Measurements from ENCODE around the gene LCN12. TPM values are rescaled to one million over a fixed set of nuclear protein-coding genes. Genes with fewer than 3 reads are reported as not detected.

The LCN12 gene
- total RNA-seq, 2 experiments from 2014 or later: 1.3 to 2.1 TPM

DNA sequence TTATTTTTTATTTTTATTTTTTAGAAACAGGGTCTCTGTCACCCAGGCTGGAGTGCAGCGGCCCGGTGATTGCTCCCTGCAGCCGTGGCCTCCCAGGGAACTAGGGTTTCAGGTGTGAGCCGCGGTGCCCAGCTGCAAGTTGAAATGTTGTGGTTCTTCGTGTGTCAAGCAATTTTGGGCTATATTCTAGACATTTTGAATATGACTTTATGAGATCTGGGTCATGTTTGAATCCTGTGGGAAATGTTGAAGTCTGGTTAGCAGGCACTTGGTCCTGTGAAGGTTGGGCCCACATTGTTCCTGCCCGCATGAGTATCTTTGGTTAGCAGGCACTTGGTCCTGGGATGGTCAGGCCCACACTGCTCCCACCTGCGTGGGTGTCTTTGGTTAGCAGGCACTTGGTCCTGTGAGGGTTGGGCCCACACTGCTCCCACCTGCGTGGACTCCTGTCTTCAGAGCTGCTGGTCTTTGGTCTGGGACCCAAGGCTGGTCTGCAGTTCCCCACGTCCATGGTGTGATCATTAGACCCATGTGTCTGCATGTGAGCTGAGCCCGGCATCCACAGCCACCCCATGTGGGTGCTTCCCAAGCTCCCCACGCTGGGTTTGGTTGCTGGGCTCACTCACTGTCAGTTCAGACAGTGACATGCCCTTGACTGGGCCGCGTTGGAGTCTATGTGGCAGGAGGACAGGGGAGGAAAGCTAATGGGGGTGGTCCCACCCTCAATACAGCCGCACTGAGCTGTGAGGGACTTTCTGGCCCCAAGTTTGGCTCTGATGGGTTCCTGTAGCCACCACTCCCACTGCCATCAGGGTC is 14.7 kb upstream of the LCN12 start:
- no peaks in the 10 kb centered on the region for H3K4me1 Mint-ChIP-seq (ENCODE audit: low read depth)
- intact Hi-C loops (cut with micrococcal nuclease): no loop called here
- no peak overlapping the region for H3K4me3 Mint-ChIP-seq
- DNase-seq: no peak
- H3K36me3 Mint-ChIP-seq (ENCODE audit: low read depth): peaks cover 29% of the 10 kb centered on the region
- ATAC-seq: no peak
- ChIA-PET CTCF (interaction anchor here (1.6 to 2.1 kb wide), 3 partner anchors 95 to 131 kb away, joined by 4 to 10 read pairs (median 6); partner anchors contain the start of gene AJM1), POLR2A (interaction anchor here (0.6 to 1.3 kb wide), 7 partner anchors 10 to 127 kb away, joined by 3 to 4 read pairs (median 3); partner anchors contain the start of gene MAMDC4)
- TF ChIP-seq CTCF (IDR thresholded peaks at IDR 0.05): no peak
- no peaks in the 10 kb centered on the region for H3K27me3 Mint-ChIP-seq
- H3K27ac Mint-ChIP-seq: no peak overlapping the region
- no peaks in the 10 kb centered on the region for H3K9me3 Mint-ChIP-seq

- peaks cover 28% of the 10 kb centered on the region for H3K36me3 Mint-ChIP-seq (ENCODE audit: low read depth)
- no peak for DNase-seq
- intact Hi-C loops (cut with micrococcal nuclease): no loop called here
- no peaks in the 10 kb centered on the region for H3K9me3 Mint-ChIP-seq
- ChIA-PET CTCF (no interaction called here), POLR2A (interaction anchor here (1.0 to 1.1 kb wide), 2 partner anchors 39 to 91 kb away, joined by 3 read pairs; no protein-coding TSS in a partner anchor)
- TF ChIP-seq CTCF (IDR thresholded peaks at IDR 0.05): no peak
- no peaks in the 10 kb centered on the region for H3K27me3 Mint-ChIP-seq
- no peak overlapping the region for H3K27ac Mint-ChIP-seq
- H3K4me3 Mint-ChIP-seq: no peak overlapping the region
- peaks cover 5% of the 10 kb centered on the region for H3K4me1 Mint-ChIP-seq (ENCODE audit: low read depth)
- ATAC-seq: no peak
Measured at GRCh38 chr9:136939431-136939995, 12.6 kb upstream of the LCN12 start.

DNA sequence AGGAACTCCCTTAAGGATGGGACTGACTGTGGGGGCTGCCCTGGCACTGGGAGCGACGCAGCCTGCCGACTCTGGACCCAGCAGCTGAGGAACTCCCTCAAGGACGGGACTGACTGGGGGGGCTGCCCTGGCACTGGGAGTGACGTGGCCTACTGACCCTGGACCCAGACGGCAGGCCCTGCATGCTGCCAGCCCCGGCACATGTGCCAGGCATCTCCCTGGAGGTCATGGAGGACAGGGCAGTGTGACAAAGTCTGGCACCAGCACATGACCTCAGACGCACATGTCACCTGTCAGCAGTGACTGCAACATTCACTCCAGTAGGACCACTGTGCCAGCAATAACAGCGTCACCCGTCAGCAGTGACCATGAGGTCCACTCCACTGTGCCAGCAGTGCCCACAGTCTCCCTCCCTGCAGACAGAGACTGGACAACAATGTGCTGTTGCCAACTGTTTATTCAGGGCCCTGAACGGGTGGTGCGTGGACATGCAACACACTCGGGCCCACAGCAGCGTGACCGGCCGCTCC is 12.0 kb upstream of the LCN12 start:
- DNase-seq (no peak), ATAC-seq (no peak)
- Mint-ChIP-seq H3K36me3 (ENCODE audit: low read depth) (peaks cover 25% of the 10 kb centered on the region), H3K9me3 (no peaks in the 10 kb centered on the region), H3K4me1 (ENCODE audit: low read depth) (peaks cover 10% of the 10 kb centered on the region), H3K27ac (no peak overlapping the region), H3K4me3 (no peak overlapping the region), H3K27me3 (no peaks in the 10 kb centered on the region)
- no peak for TF ChIP-seq CTCF (IDR thresholded peaks at IDR 0.05)
- POLR2A ChIA-PET: interaction anchor here (1.1 kb wide), 1 partner anchor 92 kb away, joined by 3 read pairs; no protein-coding TSS in a partner anchor
- intact Hi-C loops (cut with micrococcal nuclease): no loop called here
- CTCF ChIA-PET: no interaction called here

- Mint-ChIP-seq H3K27me3 (no peaks in the 10 kb centered on the region), H3K36me3 (ENCODE audit: low read depth) (peaks cover 25% of the 10 kb centered on the region), H3K4me3 (no peak overlapping the region), H3K9me3 (no peaks in the 10 kb centered on the region), H3K27ac (no peak overlapping the region), H3K4me1 (ENCODE audit: low read depth) (peaks cover 11% of the 10 kb centered on the region)
- intact Hi-C loops (cut with micrococcal nuclease): no loop called here
- DNase-seq (no peak), ATAC-seq (no peak)
- ChIA-PET CTCF (no interaction called here), POLR2A (no interaction called here)
- no peak for TF ChIP-seq CTCF (IDR thresholded peaks at IDR 0.05)
Measured at GRCh38 chr9:136940526-136941230, 11.4 kb upstream of the LCN12 start.
